GM20431 (cell line): ENCODE data around the gene MORN1.

Experiments
- in situ Hi-C: fragments of 300-500 bp; cut with MseI, MboI; formaldehyde crosslinking; loops from one replicate; pipeline ENCODE4 v1.15.0; 2020; ENCODE audit warnings: low sequenced_read_pairs; ENCODE audit not compliant: unreplicated experiment

MORN1 gene

DNA sequence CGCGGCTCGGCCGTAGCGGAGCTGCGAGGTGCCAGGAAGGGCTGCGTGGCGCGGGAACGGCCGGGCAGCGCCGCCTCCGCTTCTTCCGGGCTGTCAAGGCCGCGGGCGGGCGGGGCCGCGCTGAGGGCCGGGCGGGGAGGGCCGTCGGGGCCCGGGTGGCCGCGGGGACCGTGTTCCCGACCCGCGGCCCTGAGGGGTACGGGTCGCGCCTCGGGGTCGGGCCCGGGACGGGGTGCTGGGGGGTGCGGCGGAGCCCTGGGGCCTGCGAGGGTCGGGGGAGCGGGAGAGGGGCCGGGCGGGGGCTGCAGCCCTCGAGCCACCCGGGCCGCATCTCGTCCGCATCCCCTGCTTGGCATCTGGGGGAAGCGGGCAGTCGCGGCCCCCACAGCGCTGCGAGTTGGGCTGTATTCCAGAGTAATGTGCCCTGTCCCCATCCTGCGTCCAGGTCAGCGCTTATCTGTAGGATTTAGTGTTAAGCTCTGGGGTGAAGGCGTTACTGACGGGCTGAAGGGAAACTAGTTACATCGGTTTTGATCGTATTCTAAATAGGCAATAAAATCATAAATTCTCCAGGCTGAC lies 666 bp upstream of the MORN1 start:
- in situ Hi-C loops = no loop called here

GRCh38 chr1:2389644-2390043 lies 1.7 kb downstream of the MORN1 start:
- in situ Hi-C loops = loop anchor here (10.0 kb wide), 1 partner anchor 195 kb away; the partner anchor contains the start of gene FAAP20

GRCh38 chr1:2388004-2388913 lies 3.1 kb downstream of the MORN1 start:
- in situ Hi-C loops = loop anchor here (10.0 kb wide), 1 partner anchor 193 kb away; the partner anchor contains the start of gene FAAP20

GRCh38 chr1:2386636-2387611 lies 4.4 kb downstream of the MORN1 start:
- in situ Hi-C loops = loop anchor here (10.0 kb wide), 1 partner anchor 192 kb away; the partner anchor contains the start of gene FAAP20

- in situ Hi-C loops = loop anchor here (10.0 kb wide), 1 partner anchor 191 kb away; the partner anchor contains the start of gene FAAP20
Measured at GRCh38 chr1:2385606-2386280, 5.6 kb downstream of the MORN1 start.

DNA sequence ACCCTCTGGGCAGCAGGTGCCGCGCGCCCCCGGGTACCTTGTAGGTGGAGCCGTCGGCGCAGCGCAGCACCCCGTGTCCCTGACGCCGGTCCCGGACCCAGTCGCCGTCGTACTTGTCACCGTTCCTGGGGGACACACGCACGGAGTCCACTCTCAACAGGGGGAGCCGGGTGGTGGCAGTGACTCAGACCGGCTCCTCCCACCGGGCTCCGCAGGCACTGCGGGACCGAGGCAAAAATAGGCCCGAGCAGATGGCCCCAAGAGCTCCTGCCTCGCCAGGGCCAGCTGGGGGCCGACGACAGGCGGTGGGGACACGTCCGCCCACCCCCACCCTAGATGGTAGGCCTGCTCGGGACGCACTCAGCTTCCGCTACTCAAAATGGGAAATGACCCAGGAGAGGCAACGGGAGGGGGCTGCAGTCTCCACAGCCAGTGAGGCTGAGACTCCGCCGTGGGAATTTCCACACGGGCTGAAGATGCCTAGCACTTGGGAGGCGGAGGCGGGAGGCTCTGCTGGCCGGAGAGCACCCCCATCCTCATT lies 6.3 kb downstream of the MORN1 start:
- in situ Hi-C loops = loop anchor here (10.0 kb wide), 1 partner anchor 190 kb away; the partner anchor contains the start of gene FAAP20

DNA sequence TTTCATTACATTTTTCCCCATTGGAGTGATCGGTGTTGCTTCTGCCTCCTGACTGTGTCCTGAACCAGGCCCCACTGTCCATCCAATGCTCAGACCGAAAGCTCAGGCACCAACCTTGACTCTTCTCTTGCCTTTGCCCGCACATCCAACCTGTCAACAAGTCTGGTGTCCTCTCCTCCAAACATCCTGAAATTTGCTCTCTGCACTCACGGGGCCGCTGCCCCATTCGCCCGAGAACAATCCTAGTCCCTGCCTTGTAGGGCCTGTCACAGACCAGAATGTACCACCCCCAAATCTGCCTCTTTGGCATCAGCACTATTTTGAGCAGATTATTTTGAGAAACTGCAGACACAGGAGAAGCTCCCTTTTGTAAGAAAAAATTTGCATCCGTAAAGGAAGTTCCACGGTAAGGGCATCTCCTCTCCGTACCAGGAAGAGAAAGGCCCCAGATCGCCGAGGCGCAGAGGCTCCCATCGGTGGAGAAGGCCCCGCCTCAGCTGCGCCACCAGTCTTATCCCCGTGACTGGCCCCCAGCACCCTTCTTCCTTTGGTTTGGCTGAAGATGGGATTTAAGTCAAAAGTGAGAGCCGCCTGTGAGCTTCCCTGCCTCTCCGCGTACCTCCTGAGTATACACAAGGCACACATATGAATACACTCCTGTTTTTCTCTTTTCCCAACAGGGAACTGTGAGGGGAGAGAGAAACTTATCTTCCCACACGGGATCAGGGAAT lies 7.1 kb downstream of the MORN1 start:
- in situ Hi-C loops = loop anchor here (10.0 kb wide), 1 partner anchor 189 kb away; the partner anchor contains the start of gene FAAP20

DNA sequence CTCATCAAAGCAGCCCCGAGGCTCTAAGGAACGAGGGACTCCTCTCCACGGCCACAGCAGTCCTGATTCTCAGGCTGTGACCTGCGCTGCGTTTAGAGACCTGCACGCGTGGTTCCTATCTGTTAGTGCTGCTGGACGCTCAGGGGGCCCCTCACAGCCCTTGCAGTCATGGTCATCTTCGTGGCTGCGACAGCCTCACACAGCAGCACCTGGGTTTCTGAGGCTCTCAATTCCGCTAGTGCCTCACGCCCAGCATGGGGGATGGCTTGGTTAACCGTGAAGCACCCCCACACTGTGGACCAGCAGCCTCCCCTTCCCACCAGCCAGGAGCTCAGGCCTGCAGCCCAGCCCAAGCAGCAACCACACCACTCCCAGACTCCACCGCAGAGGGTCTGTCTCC lies 7.8 kb downstream of the MORN1 start:
- in situ Hi-C loops = loop anchor here (10.0 kb wide), 1 partner anchor 189 kb away; the partner anchor contains the start of gene FAAP20

- in situ Hi-C loops = loop anchor here (10.0 kb wide), 1 partner anchor 188 kb away; the partner anchor contains the start of gene FAAP20
Measured at GRCh38 chr1:2382621-2383361, 8.6 kb downstream of the MORN1 start.

DNA sequence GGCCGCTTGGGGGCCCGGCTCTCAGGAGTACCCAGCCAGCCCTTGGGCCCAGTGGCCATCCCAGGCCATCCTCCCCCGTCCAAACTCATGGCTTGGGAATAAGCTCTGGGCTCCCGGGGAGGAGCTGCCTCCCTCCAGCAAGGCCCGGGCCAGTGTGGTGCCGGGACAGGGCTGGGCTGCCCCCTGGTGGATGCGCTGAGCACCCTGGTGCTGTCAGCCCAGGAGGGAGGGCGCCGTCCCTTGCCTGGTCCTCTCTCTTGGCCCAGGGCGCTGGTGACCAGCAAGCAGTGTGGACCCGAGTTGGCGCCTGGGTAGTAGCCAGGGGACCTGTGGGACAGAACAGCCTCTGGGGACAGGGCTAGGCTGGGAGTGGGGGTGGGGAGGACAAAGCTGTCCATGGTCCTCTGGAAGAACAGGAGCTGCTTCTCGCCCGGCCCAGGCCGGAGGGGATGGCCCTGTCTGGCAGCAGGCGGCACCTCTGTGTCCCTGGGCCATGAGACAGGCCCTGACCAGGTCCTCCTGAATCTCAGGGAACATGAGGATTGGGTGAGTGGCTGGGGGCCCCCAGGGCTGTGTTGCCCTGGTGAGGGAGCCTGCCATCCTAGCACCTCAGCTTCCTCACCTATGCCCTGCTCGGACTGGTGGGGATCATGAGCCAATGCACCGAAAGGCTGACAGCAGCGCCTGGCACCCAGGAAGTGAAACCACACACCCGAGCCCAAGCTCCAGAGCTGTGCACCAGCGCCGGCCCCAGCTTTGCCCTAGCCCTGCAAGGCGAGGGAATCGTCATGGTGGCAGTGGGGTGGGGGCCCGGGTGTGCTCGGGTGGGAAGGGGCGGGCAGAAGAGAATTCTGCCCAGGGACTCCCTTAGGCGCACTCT lies 9.4 kb downstream of the MORN1 start:
- in situ Hi-C loops = loop anchor here (10.0 kb wide), 1 partner anchor 187 kb away; the partner anchor contains the start of gene FAAP20

DNA sequence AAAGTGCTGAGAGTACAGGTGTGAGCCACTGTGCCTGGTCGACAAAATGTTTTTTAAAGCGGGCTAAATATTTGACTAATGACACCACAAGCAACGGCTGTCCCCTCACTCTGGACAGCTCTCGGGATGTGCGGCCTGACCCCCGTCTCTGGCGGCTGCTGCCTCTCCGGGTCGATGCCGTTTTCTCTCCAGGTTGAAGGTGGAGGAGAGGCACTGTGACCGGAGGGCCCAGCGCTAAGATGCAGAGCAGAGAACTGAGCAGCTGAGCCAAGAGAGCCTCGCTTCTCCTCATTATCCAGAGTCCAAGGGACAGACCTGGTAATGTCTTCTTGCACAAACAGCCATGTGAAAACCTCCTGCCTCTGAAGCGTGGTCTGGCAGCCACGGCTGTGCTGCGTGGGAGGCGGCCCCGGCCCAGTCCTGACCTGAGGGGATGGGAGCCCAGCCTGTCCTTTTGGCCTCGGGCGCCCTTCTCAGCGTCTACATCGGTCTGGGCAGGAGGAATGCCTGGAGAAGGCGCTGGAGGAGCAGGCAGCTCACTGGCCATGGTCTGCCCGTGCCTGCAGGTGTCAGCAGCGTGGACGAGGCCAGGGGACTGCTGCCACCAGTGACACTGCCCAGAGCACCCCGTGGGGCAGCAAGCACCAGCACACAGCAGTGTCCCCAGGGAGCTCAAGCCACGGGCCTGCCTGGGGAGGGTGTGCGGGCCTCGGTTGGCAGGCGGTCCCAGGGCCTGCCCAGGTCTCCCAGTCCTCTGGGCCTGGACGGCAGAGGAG lies 10.3 kb downstream of the MORN1 start:
- in situ Hi-C loops = loop anchor here (10.0 kb wide), 1 partner anchor 186 kb away; the partner anchor contains the start of gene FAAP20

GRCh38 chr1:2379733-2380404 lies 11.5 kb downstream of the MORN1 start:
- in situ Hi-C loops = loop anchor here (10.0 kb wide), 1 partner anchor 185 kb away; the partner anchor contains the start of gene FAAP20

DNA sequence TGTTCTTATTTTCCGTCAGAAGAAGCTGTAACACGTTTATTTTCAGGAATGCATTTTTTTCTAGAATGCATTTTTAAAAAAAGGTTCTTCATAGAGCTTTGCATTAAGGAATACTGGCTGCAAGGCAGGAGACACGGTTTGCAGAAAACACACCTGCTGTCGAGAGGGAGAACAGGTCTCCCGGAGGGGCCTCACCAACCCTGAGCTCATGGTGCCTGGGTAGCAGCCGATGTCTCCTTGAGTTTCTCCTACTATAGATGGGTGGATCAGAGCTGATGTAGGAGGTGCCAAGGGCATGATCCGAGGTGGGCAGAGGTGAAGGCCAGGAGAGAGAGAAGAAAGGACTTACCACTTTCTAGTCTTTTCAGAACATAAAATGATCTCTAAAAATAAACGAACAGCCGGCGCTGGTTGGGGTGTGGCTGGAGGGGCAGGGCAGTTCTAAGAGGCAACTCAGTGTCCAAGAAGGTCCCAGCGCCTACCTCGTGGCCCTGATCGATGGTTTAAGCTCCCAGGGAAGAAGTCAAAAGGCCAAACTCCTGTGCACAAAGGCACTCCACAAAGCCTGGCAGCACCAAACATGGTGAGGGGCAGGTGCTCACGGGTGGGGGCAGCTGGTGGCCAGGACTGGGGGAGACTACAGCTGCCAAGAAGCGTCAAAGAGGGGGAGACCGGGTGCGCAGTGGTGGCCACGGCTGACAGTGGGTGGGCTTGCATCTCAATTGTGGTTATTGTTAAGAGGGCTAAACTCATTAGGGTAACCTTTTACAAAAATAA lies 12.2 kb downstream of the MORN1 start:
- in situ Hi-C loops = no loop called here

DNA sequence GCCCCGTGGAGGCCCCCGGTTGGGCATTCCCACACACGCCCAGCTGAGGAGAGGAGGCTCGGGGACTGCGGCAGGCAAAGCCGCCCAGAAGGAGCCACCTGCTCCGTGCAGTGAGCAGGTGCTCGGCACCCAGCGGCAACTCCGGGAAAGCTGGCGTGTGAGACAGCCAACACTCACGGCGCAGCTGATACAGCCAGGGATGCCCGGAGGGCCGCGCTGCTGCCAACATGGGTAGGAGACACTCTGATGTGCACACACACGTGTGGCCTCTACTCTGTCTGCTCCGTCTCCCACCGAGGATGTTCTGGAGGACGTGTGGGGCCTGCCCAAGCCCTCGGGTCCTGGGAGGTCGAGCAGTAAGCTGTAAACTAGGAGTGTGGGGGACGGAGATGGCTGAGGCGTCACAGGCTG lies 12.9 kb downstream of the MORN1 start:
- in situ Hi-C loops = no loop called here
